Keratinocyte (primary cell): ENCODE measurements around the gene C22orf39. TPM values are rescaled to one million over a fixed set of nuclear protein-coding genes. Genes with fewer than 3 reads are reported as not detected.

Source experiments
- DNase-seq: peaks from one replicate; pipeline ENCODE4 v3.0.0-alpha.2; 2011; ENCODE audit warnings: low read depth, missing footprints, low spot score
- FAIRE-seq: peaks from 2 replicates; lab custom pipeline; 2011; peaks lifted over from hg19 to GRCh38; lab: Jason Lieb, UNC
- H2AFZ ChIP-seq: 2 replicates; pipeline ENCODE4 v1.6.0; 2012; ENCODE audit warnings: low read length, control low read depth, inconsistent platforms; ENCODE audit not compliant: control insufficient read depth
- H3K27ac ChIP-seq: 2 replicates; pipeline ENCODE4 v1.5.1; 2011; ENCODE audit warnings: low read length; ENCODE audit not compliant: control insufficient read depth, insufficient read depth
- H3K27me3 ChIP-seq: 3 replicates; pipeline ENCODE4 v1.6.0; 2011; ENCODE audit warnings: low read length; ENCODE audit not compliant: control insufficient read depth, insufficient read depth; ENCODE audit errors: extremely low read depth
- H3K36me3 ChIP-seq, 2 experiments: 2 replicates in 1 of 2; 3 replicates in 1 of 2; pipeline ENCODE4 v1.5.1; 2011; ENCODE audit warnings: low read length in 2 of 2, mild to moderate bottlenecking in 1 of 2; ENCODE audit not compliant: control insufficient read depth in 2 of 2, insufficient read depth in 2 of 2; ENCODE audit errors: extremely low read depth in 1 of 2
- H3K4me1 ChIP-seq: 3 replicates; pipeline ENCODE4 v1.5.1; 2011; ENCODE audit warnings: low read length; ENCODE audit not compliant: control insufficient read depth, insufficient read depth; ENCODE audit errors: extremely low read depth
- H3K4me2 ChIP-seq: 3 replicates; pipeline ENCODE4 v1.6.0; 2011; ENCODE audit warnings: low read depth, low read length; ENCODE audit not compliant: control insufficient read depth, insufficient read depth; ENCODE audit errors: extremely low read depth
- H3K4me3 ChIP-seq, 3 experiments: fragments of 200-600 bp in 1 of 3; sonication (generic) in 1 of 3; 2 replicates in 2 of 3; 3 replicates in 1 of 3; pipeline ENCODE4 v1.5.1; 2011 to 2016; ENCODE audit warnings: low read length in 3 of 3, mild to moderate bottlenecking in 3 of 3, control low read depth in 2 of 3, inconsistent platforms in 1 of 3, low read depth in 1 of 3, mixed read lengths in 1 of 3, mixed run types in 1 of 3, moderate library complexity in 1 of 3; ENCODE audit not compliant: control insufficient read depth in 2 of 3, insufficient read depth in 2 of 3; ENCODE audit errors: extremely low read depth in 1 of 3
- H3K79me2 ChIP-seq: 2 replicates; pipeline ENCODE4 v1.6.0; 2012; ENCODE audit warnings: low read length; ENCODE audit not compliant: control insufficient read depth, insufficient read depth
- H3K9ac ChIP-seq: 3 replicates; pipeline ENCODE4 v1.6.0; 2011; ENCODE audit warnings: low read length; ENCODE audit not compliant: control insufficient read depth, insufficient read depth; ENCODE audit errors: extremely low read depth
- H3K9me1 ChIP-seq: 3 replicates; pipeline ENCODE4 v1.6.0; 2011; ENCODE audit warnings: low read length; ENCODE audit not compliant: control insufficient read depth, insufficient read depth; ENCODE audit errors: extremely low read depth
- H3K9me3 ChIP-seq: 2 replicates; pipeline ENCODE4 v1.5.1; 2012; ENCODE audit warnings: low read depth, low read length; ENCODE audit not compliant: control insufficient read depth
- H4K20me1 ChIP-seq: 3 replicates; pipeline ENCODE4 v1.6.0; 2011; ENCODE audit warnings: low read length; ENCODE audit not compliant: control insufficient read depth, insufficient read depth; ENCODE audit errors: extremely low read depth
- EZH2 ChIP-seq: IDR thresholded peaks from one replicate; pipeline ENCODE4 v1.6.1; 2012; ENCODE audit warnings: inconsistent platforms, mild to moderate bottlenecking, low read length, moderate library complexity
- dilution Hi-C: fragments of 300-500 bp; cut with MboI; formaldehyde crosslinking; loops from one replicate; pipeline ENCODE4 v1.7.0; 2020; ENCODE audit warnings: low sequenced_read_pairs; ENCODE audit not compliant: extremely low pct_ligation_motif_present
- polyA plus RNA-seq, 5 experiments: library from polyadenylated mRNA; depleted of rRNA in 3 of 5; stranded (reverse) in 3 of 5; stranded (forward) in 1 of 5; unstranded in 1 of 5; fragments of >200 nt; gene quantifications; 1 replicate in 1 of 5; 2 replicates in 3 of 5; 3 replicates in 1 of 5; pipeline versions ENCODE4 v1.2.1 to v1.2.3, GENCODE V29; 2011 to 2012; ENCODE audit warnings: missing spikeins in 2 of 5, low read depth in 1 of 5, low replicate concordance in 1 of 5
- TF ChIP-seq, protein P1 (sequence below), 3 experiments: IDR thresholded peaks in 1 of 3; conservative IDR thresholded peaks in 1 of 3; optimal IDR thresholded peaks in 1 of 3; 2 replicates in 2 of 3; 3 replicates in 1 of 3; pipeline versions ENCODE3 to v1.5.1; 2011; ENCODE audit warnings: low read length in 3 of 3, mild to moderate bottlenecking in 3 of 3, moderate library complexity in 2 of 3, control low read depth in 1 of 3, inconsistent platforms in 1 of 3; ENCODE audit not compliant: insufficient read depth in 2 of 3; ENCODE audit errors: extremely low read depth in 1 of 3

The C22orf39 gene
- polyA plus RNA-seq, 1 donor (not counting 4 experiments of a cell fraction or from before 2014, with no cell fraction given), result 13.8 TPM

DNA sequence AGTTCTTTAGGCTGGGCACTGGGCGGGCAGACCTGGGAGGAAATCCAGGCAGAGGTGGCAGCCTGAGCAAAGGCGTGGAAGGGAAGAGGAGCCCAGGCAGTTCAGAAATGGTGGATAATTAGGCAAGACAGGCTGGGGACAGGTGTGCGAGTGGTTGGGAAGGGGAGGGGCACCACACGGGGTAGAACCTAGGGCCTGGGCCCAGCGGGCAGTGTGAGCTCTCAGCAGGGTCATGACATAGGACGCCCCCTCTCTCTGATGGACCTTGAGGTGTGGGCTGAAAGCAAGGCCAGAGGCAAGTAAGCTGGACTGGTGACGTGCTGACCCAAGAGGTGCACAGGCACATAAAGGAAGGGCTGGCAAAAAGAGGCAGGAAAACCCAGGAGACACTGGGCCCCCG, 24.7 kb upstream of the C22orf39 start:
- Histone ChIP-seq H3K9me3 (no peaks in the 10 kb centered on the region), H3K9ac (no peak overlapping the region), H3K9me1 (peaks cover 2% of the 10 kb centered on the region), H3K27ac (no peak overlapping the region), H3K4me1 (peaks cover 16% of the 10 kb centered on the region), H4K20me1 (peaks cover 3% of the 10 kb centered on the region), H2AFZ (no peak overlapping the region), H3K4me3 (no peak overlapping the region), H3K27me3 (no peaks in the 10 kb centered on the region), H3K79me2 (peaks cover 38% of the 10 kb centered on the region), H3K36me3 (peaks cover 51 to 52% of the 10 kb centered on the region in 2 experiments), H3K4me2 (no peak overlapping the region)
- dilution Hi-C loops, result no loop called here
- TF ChIP-seq, protein P1, sequence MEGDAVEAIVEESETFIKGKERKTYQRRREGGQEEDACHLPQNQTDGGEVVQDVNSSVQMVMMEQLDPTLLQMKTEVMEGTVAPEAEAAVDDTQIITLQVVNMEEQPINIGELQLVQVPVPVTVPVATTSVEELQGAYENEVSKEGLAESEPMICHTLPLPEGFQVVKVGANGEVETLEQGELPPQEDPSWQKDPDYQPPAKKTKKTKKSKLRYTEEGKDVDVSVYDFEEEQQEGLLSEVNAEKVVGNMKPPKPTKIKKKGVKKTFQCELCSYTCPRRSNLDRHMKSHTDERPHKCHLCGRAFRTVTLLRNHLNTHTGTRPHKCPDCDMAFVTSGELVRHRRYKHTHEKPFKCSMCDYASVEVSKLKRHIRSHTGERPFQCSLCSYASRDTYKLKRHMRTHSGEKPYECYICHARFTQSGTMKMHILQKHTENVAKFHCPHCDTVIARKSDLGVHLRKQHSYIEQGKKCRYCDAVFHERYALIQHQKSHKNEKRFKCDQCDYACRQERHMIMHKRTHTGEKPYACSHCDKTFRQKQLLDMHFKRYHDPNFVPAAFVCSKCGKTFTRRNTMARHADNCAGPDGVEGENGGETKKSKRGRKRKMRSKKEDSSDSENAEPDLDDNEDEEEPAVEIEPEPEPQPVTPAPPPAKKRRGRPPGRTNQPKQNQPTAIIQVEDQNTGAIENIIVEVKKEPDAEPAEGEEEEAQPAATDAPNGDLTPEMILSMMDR (optimal IDR thresholded peaks at IDR 0.05 in 1 of 3, IDR thresholded peaks at IDR 0.05 in 1 of 3, conservative IDR thresholded peaks at IDR 0.05 in 1 of 3; ENCODE audit: extremely low read depth in 1 of 3, insufficient read depth in 2 of 3, low read length in 3 of 3), result no peak
- no peak for TF ChIP-seq EZH2
- no peak for FAIRE-seq
- no peak for DNase-seq

- FAIRE-seq, result no peak
- H3K9me3 ChIP-seq, result no peaks in the 10 kb centered on the region
- no peak overlapping the region for H2AFZ ChIP-seq
- no peak overlapping the region for H3K4me2 ChIP-seq
- peaks cover 34% of the 10 kb centered on the region for H3K79me2 ChIP-seq
- dilution Hi-C loops, result no loop called here
- no peak overlapping the region for H3K9ac ChIP-seq
- H3K9me1 ChIP-seq, result peaks cover 2% of the 10 kb centered on the region
- DNase-seq, result no peak
- no peaks in the 10 kb centered on the region for H3K27me3 ChIP-seq
- H4K20me1 ChIP-seq, result peaks cover 3% of the 10 kb centered on the region
- no peak overlapping the region for H3K27ac ChIP-seq
- peaks cover 12% of the 10 kb centered on the region for H3K4me1 ChIP-seq
- TF ChIP-seq, protein P1 (optimal IDR thresholded peaks at IDR 0.05 in 1 of 3, IDR thresholded peaks at IDR 0.05 in 1 of 3, conservative IDR thresholded peaks at IDR 0.05 in 1 of 3; ENCODE audit: extremely low read depth in 1 of 3, insufficient read depth in 2 of 3, low read length in 3 of 3), result no peak
- no peak for TF ChIP-seq EZH2
- H3K36me3 ChIP-seq, result peaks cover 57 to 58% of the 10 kb centered on the region in 2 experiments
- no peak overlapping the region for H3K4me3 ChIP-seq
Measured at GRCh38 chr22:19471572-19471971, 24.1 kb upstream of the C22orf39 start.
